ENCODE data around the gene CTTNBP2.
A peak's percentile ranks its signal among the peaks of the same experiment; 100 is the strongest.
"Not testable (repeated sequence)": the region's sequence is repeated elsewhere in the genome, so short reads cannot be mapped to it uniquely, and the experiment has no call there.

Gene CTTNBP2

GRCh38 chr7:117737926-117738325 lies 135.3 kb downstream of the CTTNBP2 start:
- no peak for DNase-seq (ENCODE audit: low read depth, low spot score)

GRCh38 chr7:117731455-117731854 lies 141.8 kb downstream of the CTTNBP2 start:
- DNase-seq (ENCODE audit: low read depth, low spot score) = no peak

- no peak for DNase-seq (ENCODE audit: low read depth, low spot score)
Observed at GRCh38 chr7:117730390-117730789, 142.9 kb downstream of the CTTNBP2 start.

GRCh38 chr7:117728890-117729624 lies 144.2 kb downstream of the CTTNBP2 start:
- DNase-seq (ENCODE audit: low read depth, low spot score) = no peak

GRCh38 chr7:117724898-117725297 lies 148.3 kb downstream of the CTTNBP2 start:
- no peak for DNase-seq (ENCODE audit: low read depth, low spot score)

- DNase-seq (ENCODE audit: low read depth, low spot score) = no peak
Observed at GRCh38 chr7:117719377-117719776, 153.9 kb downstream of the CTTNBP2 start.

GRCh38 chr7:117718116-117718835 lies 155.0 kb downstream of the CTTNBP2 start:
- no peak for DNase-seq (ENCODE audit: low read depth, low spot score)

- no peak for DNase-seq (ENCODE audit: low read depth, low spot score)
Observed at GRCh38 chr7:117717357-117717756, 155.9 kb downstream of the CTTNBP2 start.

GRCh38 chr7:117716707-117717299 lies 156.4 kb downstream of the CTTNBP2 start:
- no peak for DNase-seq (ENCODE audit: low read depth, low spot score)

GRCh38 chr7:117715784-117716445 lies 157.3 kb downstream of the CTTNBP2 start:
- peak; percentile 24 for DNase-seq (ENCODE audit: low read depth, low spot score)

- DNase-seq (ENCODE audit: low read depth, low spot score) = no peak
Observed at GRCh38 chr7:117711556-117711955, 161.7 kb downstream of the CTTNBP2 start.

GRCh38 chr7:117708173-117708572 lies 165.1 kb downstream of the CTTNBP2 start:
- not testable (repeated sequence) for DNase-seq (ENCODE audit: low read depth, low spot score)

GRCh38 chr7:117707080-117707479 lies 166.2 kb downstream of the CTTNBP2 start:
- DNase-seq (ENCODE audit: low read depth, low spot score) = no peak

GRCh38 chr7:117706210-117706609 lies 167.0 kb downstream of the CTTNBP2 start:
- DNase-seq (ENCODE audit: low read depth, low spot score) = no peak

- no peak for DNase-seq (ENCODE audit: low read depth, low spot score)
Observed at GRCh38 chr7:117705630-117706029, 167.6 kb downstream of the CTTNBP2 start.

GRCh38 chr7:117704063-117704462 lies 169.2 kb downstream of the CTTNBP2 start:
- no peak for DNase-seq (ENCODE audit: low read depth, low spot score)

GRCh38 chr7:117698018-117698417 lies 175.2 kb downstream of the CTTNBP2 start:
- no peak for DNase-seq (ENCODE audit: low read depth, low spot score)

GRCh38 chr7:117692338-117692737 lies 180.9 kb downstream of the CTTNBP2 start:
- DNase-seq (ENCODE audit: low read depth, low spot score) = no peak

- DNase-seq (ENCODE audit: low read depth, low spot score) = no peak
Observed at GRCh38 chr7:117690147-117690546, 183.1 kb downstream of the CTTNBP2 start.

- DNase-seq (ENCODE audit: low read depth, low spot score) = no peak
Observed at GRCh38 chr7:117689406-117689805, 183.8 kb downstream of the CTTNBP2 start.

GRCh38 chr7:117688126-117688525 lies 185.1 kb downstream of the CTTNBP2 start:
- DNase-seq (ENCODE audit: low read depth, low spot score) = no peak

GRCh38 chr7:117686311-117686935 lies 186.8 kb downstream of the CTTNBP2 start:
- DNase-seq (ENCODE audit: low read depth, low spot score) = no peak
